ENCODE data around the gene DSG2.

Gene DSG2

GRCh38 chr18:31578126-31578525 is 80.1 kb downstream of the DSG2 start:
- Histone ChIP-seq H3K79me2 (ENCODE audit: insufficient read depth, low read length) (no peaks in the 10 kb centered on the region), H4K20me1 (ENCODE audit: low read depth, low read length) (no peaks in the 10 kb centered on the region), H3K9me3 (ENCODE audit: insufficient read depth, low read length) (no peaks in the 10 kb centered on the region), H3K4me3 (ENCODE audit: insufficient read depth, low read length, poor library complexity, severe bottlenecking) (no peak overlapping the region), H3K9me2 (replicated peaks; ENCODE audit: insufficient read depth, low read length) (no peaks in the 10 kb centered on the region), H3F3A (ENCODE audit: insufficient read depth) (no peaks in the 10 kb centered on the region), H2AFZ (ENCODE audit: low read depth, low read length, severe bottlenecking) (no peak overlapping the region), H3K9ac (ENCODE audit: low read length) (no peak overlapping the region), H3K27me3 (ENCODE audit: low read length) (no peaks in the 10 kb centered on the region), H3K27ac (ENCODE audit: low read depth, low read length) (no peak overlapping the region), H3K4me2 (ENCODE audit: low read depth, low read length, poor library complexity, severe bottlenecking) (no peak overlapping the region), H3K36me3 (ENCODE audit: low read length) (no peaks in the 10 kb centered on the region)
- TF ChIP-seq CTCF (IDR thresholded peaks at IDR 0.05; ENCODE audit: insufficient read depth, low read length, poor library complexity, severe bottlenecking) (no peak), EZH2phosphoT487 (conservative IDR thresholded peaks at IDR 0.05; ENCODE audit: low read length) (no peak)

- H3K4me3 ChIP-seq (ENCODE audit: insufficient read depth, low read length, poor library complexity, severe bottlenecking): no peak overlapping the region
- H2AFZ ChIP-seq (ENCODE audit: low read depth, low read length, severe bottlenecking): no peak overlapping the region
- no peak overlapping the region for H3K9ac ChIP-seq (ENCODE audit: low read length)
- H3K36me3 ChIP-seq (ENCODE audit: low read length): no peaks in the 10 kb centered on the region
- no peaks in the 10 kb centered on the region for H4K20me1 ChIP-seq (ENCODE audit: low read depth, low read length)
- H3F3A ChIP-seq (ENCODE audit: insufficient read depth): no peaks in the 10 kb centered on the region
- no peak overlapping the region for H3K4me2 ChIP-seq (ENCODE audit: low read depth, low read length, poor library complexity, severe bottlenecking)
- H3K9me3 ChIP-seq (ENCODE audit: insufficient read depth, low read length): no peaks in the 10 kb centered on the region
- H3K9me2 ChIP-seq (replicated peaks; ENCODE audit: insufficient read depth, low read length): no peaks in the 10 kb centered on the region
- no peak overlapping the region for H3K27ac ChIP-seq (ENCODE audit: low read depth, low read length)
- no peaks in the 10 kb centered on the region for H3K79me2 ChIP-seq (ENCODE audit: insufficient read depth, low read length)
- TF ChIP-seq EZH2phosphoT487 (conservative IDR thresholded peaks at IDR 0.05; ENCODE audit: low read length): no peak
- TF ChIP-seq CTCF (IDR thresholded peaks at IDR 0.05; ENCODE audit: insufficient read depth, low read length, poor library complexity, severe bottlenecking): no peak
- H3K27me3 ChIP-seq (ENCODE audit: low read length): no peaks in the 10 kb centered on the region
Observed at GRCh38 chr18:31579375-31579774, 81.4 kb downstream of the DSG2 start.

- Histone ChIP-seq H2AFZ (ENCODE audit: low read depth, low read length, severe bottlenecking) (no peak overlapping the region), H3K4me2 (ENCODE audit: low read depth, low read length, poor library complexity, severe bottlenecking) (no peak overlapping the region), H3K4me3 (ENCODE audit: insufficient read depth, low read length, poor library complexity, severe bottlenecking) (no peak overlapping the region), H3K9ac (ENCODE audit: low read length) (no peak overlapping the region), H3K36me3 (ENCODE audit: low read length) (no peaks in the 10 kb centered on the region), H3F3A (ENCODE audit: insufficient read depth) (no peaks in the 10 kb centered on the region), H4K20me1 (ENCODE audit: low read depth, low read length) (no peaks in the 10 kb centered on the region), H3K9me3 (ENCODE audit: insufficient read depth, low read length) (no peaks in the 10 kb centered on the region), H3K27ac (ENCODE audit: low read depth, low read length) (no peak overlapping the region), H3K9me2 (replicated peaks; ENCODE audit: insufficient read depth, low read length) (no peaks in the 10 kb centered on the region), H3K27me3 (ENCODE audit: low read length) (no peaks in the 10 kb centered on the region), H3K79me2 (ENCODE audit: insufficient read depth, low read length) (no peaks in the 10 kb centered on the region)
- TF ChIP-seq EZH2phosphoT487 (conservative IDR thresholded peaks at IDR 0.05; ENCODE audit: low read length): no peak
- TF ChIP-seq CTCF (IDR thresholded peaks at IDR 0.05; ENCODE audit: insufficient read depth, low read length, poor library complexity, severe bottlenecking): no peak
Observed at GRCh38 chr18:31581498-31582197, 83.7 kb downstream of the DSG2 start.
